ENCODE results near the gene OTUD3.

OTUD3 gene

DNA sequence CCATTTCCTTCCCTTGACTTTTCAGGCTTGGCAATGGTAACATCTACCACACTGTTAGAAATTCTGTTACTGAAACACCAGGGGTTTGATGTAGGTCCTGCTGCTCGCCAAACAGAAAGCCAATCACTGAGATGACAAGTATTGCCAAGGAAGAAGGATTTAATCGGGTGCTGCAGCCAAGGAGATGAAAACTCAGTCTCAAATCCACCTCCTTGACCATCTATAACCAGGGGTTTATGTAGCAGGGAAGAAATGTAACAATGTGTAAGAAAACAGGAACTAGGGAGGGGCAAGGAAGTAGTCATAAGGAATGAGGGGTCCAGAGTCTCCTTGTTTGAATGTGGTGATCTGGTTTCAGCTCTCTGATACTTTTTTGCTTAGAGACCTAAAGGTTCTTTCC is 71.9 kb downstream of the OTUD3 start:
- DNase-seq (ENCODE audit: low spot score) = no peak

GRCh38 chr1:19955534-19956170 is 73.5 kb downstream of the OTUD3 start:
- no peak for DNase-seq (ENCODE audit: low spot score)

- DNase-seq (ENCODE audit: low spot score) = no peak
Observed at GRCh38 chr1:19957779-19958178, 75.6 kb downstream of the OTUD3 start.

DNA sequence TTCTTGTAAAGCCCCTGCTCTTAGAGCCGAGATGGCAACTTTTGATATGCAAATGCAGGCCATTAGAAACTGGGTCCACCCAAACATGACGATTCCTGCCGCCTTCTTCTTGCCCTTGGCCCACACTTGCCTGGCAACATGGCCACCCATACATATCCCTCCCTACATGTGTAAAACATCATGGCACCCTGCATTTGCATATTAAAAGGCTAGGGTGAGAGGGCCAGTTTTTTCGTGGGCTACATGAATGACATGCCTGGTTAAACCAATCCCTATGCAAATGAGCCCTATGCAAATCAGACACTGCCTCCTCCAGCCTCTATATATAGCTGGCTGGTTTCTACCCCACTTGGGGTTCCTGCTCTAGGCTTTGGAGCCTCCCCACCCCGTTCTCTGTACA is 78.4 kb downstream of the OTUD3 start:
- no peak for DNase-seq (ENCODE audit: low spot score)

All from hematopoietic multipotent progenitor cell treated with erythropoietin and hydrocortisone succinate and interleukin-3 and kit ligand, for 17 days (in vitro differentiated cells).